ENCODE results near the gene MEGF11. TPM values are rescaled to one million over a fixed set of nuclear protein-coding genes. Genes with fewer than 3 reads are reported as not detected.

MEGF11 gene
- total RNA-seq, 3 donors from 2014 or later (not counting 1 experiment from before 2014, with no cell fraction given): not detected

GRCh38 chr15:66124651-66125050 lies 128.9 kb downstream of the MEGF11 start:
- H3K9me3 ChIP-seq (ENCODE audit: control insufficient read depth, insufficient read depth, low read length): no peaks in the 10 kb centered on the region
- Mint-ChIP-seq H3K27ac (no peak overlapping the region), H3K4me1 (no peaks in the 10 kb centered on the region), H3K27me3 (ENCODE audit: low read depth in 2 of 2) (peaks cover 0 to 7% of the 10 kb centered on the region in 2 donors), H3K36me3 (no peaks in the 10 kb centered on the region), H3K9me3 (no peaks in the 10 kb centered on the region), H3K4me3 (no peak overlapping the region)
- WGBS (ENCODE audit: insufficient coverage): 71% methylated on average over 2 of the region's 2 CpGs
- TF ChIP-seq, protein P1, sequence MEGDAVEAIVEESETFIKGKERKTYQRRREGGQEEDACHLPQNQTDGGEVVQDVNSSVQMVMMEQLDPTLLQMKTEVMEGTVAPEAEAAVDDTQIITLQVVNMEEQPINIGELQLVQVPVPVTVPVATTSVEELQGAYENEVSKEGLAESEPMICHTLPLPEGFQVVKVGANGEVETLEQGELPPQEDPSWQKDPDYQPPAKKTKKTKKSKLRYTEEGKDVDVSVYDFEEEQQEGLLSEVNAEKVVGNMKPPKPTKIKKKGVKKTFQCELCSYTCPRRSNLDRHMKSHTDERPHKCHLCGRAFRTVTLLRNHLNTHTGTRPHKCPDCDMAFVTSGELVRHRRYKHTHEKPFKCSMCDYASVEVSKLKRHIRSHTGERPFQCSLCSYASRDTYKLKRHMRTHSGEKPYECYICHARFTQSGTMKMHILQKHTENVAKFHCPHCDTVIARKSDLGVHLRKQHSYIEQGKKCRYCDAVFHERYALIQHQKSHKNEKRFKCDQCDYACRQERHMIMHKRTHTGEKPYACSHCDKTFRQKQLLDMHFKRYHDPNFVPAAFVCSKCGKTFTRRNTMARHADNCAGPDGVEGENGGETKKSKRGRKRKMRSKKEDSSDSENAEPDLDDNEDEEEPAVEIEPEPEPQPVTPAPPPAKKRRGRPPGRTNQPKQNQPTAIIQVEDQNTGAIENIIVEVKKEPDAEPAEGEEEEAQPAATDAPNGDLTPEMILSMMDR (IDR thresholded peaks at IDR 0.05): no peak
- DNase-seq (no peak), ATAC-seq (no peak)
- H3K27me3 ChIP-seq (ENCODE audit: control insufficient read depth, insufficient read depth, low read length): no peaks in the 10 kb centered on the region
- H3K27ac ChIP-seq (ENCODE audit: low read length): no peak overlapping the region
- intact Hi-C loops (cut with micrococcal nuclease): no loop called here
- no peaks in the 10 kb centered on the region for H3K4me1 ChIP-seq (ENCODE audit: control insufficient read depth, insufficient read depth, low read length)
- H3K36me3 ChIP-seq (ENCODE audit: control insufficient read depth, insufficient read depth, low read length): no peaks in the 10 kb centered on the region
- no peak overlapping the region for H3K4me3 ChIP-seq (ENCODE audit: low read length)

DNA sequence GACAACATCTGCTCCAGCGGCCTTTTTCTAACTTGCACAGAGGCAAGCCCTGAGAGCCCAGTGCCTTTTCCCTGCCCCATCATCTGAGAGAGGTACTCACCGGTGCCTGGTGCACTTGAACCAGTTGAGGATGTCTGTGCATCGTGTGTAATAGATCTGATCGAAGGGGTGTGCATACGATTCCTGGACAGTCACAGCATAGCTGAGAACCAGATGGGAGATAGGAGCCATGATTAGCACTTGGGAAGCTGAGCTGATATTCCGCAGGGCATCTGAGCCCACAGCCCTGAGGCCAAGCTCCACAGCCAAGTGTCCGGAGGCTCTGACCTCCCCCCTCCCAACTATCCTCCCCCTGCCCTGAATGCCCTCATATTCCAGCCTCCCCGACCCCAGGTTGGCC lies 129.8 kb downstream of the MEGF11 start:
- ATAC-seq (no peak), DNase-seq (no peak)
- TF ChIP-seq, protein P1 (IDR thresholded peaks at IDR 0.05): no peak
- Mint-ChIP-seq H3K36me3 (no peaks in the 10 kb centered on the region), H3K4me1 (no peaks in the 10 kb centered on the region), H3K27me3 (ENCODE audit: low read depth in 2 of 2) (peaks cover 0 to 7% of the 10 kb centered on the region in 2 donors), H3K4me3 (no peak overlapping the region), H3K27ac (no peak overlapping the region), H3K9me3 (no peaks in the 10 kb centered on the region)
- no peaks in the 10 kb centered on the region for H3K9me3 ChIP-seq (ENCODE audit: control insufficient read depth, insufficient read depth, low read length)
- H3K36me3 ChIP-seq (ENCODE audit: control insufficient read depth, insufficient read depth, low read length): no peaks in the 10 kb centered on the region
- intact Hi-C loops (cut with micrococcal nuclease): no loop called here
- no peak overlapping the region for H3K27ac ChIP-seq (ENCODE audit: low read length)
- H3K4me3 ChIP-seq (ENCODE audit: low read length): no peak overlapping the region
- no peaks in the 10 kb centered on the region for H3K4me1 ChIP-seq (ENCODE audit: control insufficient read depth, insufficient read depth, low read length)
- no peaks in the 10 kb centered on the region for H3K27me3 ChIP-seq (ENCODE audit: control insufficient read depth, insufficient read depth, low read length)
- 95% methylated on average over 8 of the region's 8 CpGs for whole genome bisulfite sequencing (ENCODE audit: insufficient coverage)

DNA sequence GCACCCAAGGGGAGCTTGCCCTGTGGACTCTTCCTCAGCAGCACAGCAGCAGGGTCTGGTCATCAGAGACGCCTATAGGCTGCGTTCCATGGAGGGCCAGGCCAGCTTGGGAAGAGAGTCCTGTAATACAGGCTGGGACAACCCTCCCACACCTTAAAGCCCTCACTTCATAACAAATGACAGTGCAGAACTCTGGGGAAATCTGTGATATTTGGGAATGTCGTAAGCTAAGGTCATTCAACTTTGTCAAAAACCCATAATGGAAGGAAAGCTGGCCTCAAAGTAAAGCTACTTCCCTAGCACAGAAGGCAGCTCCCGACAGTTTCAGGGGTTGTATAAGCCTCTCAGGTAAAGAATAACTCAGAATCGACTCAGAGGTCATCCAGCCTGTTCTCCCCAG lies 133.1 kb downstream of the MEGF11 start:
- Histone ChIP-seq H3K27ac (ENCODE audit: low read length) (no peak overlapping the region), H3K9me3 (ENCODE audit: control insufficient read depth, insufficient read depth, low read length) (no peaks in the 10 kb centered on the region), H3K4me1 (ENCODE audit: control insufficient read depth, insufficient read depth, low read length) (peaks cover 18% of the 10 kb centered on the region), H3K36me3 (ENCODE audit: control insufficient read depth, insufficient read depth, low read length) (no peaks in the 10 kb centered on the region), H3K27me3 (ENCODE audit: control insufficient read depth, insufficient read depth, low read length) (no peaks in the 10 kb centered on the region), H3K4me3 (ENCODE audit: low read length) (no peak overlapping the region)
- Mint-ChIP-seq H3K36me3 (no peaks in the 10 kb centered on the region), H3K9me3 (no peaks in the 10 kb centered on the region), H3K4me1 (no peaks in the 10 kb centered on the region), H3K4me3 (no peak overlapping the region), H3K27ac (no peak overlapping the region), H3K27me3 (ENCODE audit: low read depth in 2 of 2) (peaks cover 6 to 18% of the 10 kb centered on the region in 2 donors)
- TF ChIP-seq, protein P1 (IDR thresholded peaks at IDR 0.05): no peak
- intact Hi-C loops (cut with micrococcal nuclease): no loop called here
- ATAC-seq (no peak), DNase-seq (no peak)
- 79% methylated on average over 5 of the region's 5 CpGs for WGBS (ENCODE audit: insufficient coverage)

- Histone ChIP-seq H3K4me3 (ENCODE audit: low read length) (no peak overlapping the region), H3K9me3 (ENCODE audit: control insufficient read depth, insufficient read depth, low read length) (no peaks in the 10 kb centered on the region), H3K27ac (ENCODE audit: low read length) (no peak overlapping the region), H3K27me3 (ENCODE audit: control insufficient read depth, insufficient read depth, low read length) (no peaks in the 10 kb centered on the region), H3K36me3 (ENCODE audit: control insufficient read depth, insufficient read depth, low read length) (no peaks in the 10 kb centered on the region), H3K4me1 (ENCODE audit: control insufficient read depth, insufficient read depth, low read length) (peaks cover 22% of the 10 kb centered on the region)
- H3K36me3 Mint-ChIP-seq: no peaks in the 10 kb centered on the region
- no peak overlapping the region for H3K4me3 Mint-ChIP-seq
- no peaks in the 10 kb centered on the region for H3K4me1 Mint-ChIP-seq
- no peak overlapping the region for H3K27ac Mint-ChIP-seq
- peaks cover 6 to 23% of the 10 kb centered on the region in 2 donors for H3K27me3 Mint-ChIP-seq (ENCODE audit: low read depth in 2 of 2)
- DNase-seq (no peak), ATAC-seq (no peak)
- intact Hi-C loops (cut with micrococcal nuclease): no loop called here
- no peaks in the 10 kb centered on the region for H3K9me3 Mint-ChIP-seq
- TF ChIP-seq, protein P1 (IDR thresholded peaks at IDR 0.05): no peak
- WGBS (ENCODE audit: insufficient coverage): 74% methylated on average over 3 of the region's 4 CpGs
These were observed 135.7 kb downstream of the MEGF11 start for GRCh38 chr15:66117841-66118240.
